Body of pancreas (tissue), 4 donors: ENCODE results near the gene WARS2.

Experiments
- POLR2A ChIP-seq, 3 donors: fragments of 450-650 bp; IDR thresholded peaks; one replicate each; pipeline ENCODE4 v1.6.1; 2016; ENCODE audit warnings: antibody characterized with exemption in 3 of 3, mild to moderate bottlenecking in 2 of 3
- TF ChIP-seq, protein P1 (sequence below), 7 experiments: fragments of 450-650 bp in 4 of 7; fragments of 200-600 bp in 3 of 7; sonication (generic) in 3 of 7; IDR thresholded peaks; one replicate each; pipeline ENCODE4 v1.5.1; 2016 to 2019; ENCODE audit warnings: antibody characterized with exemption in 7 of 7

GRCh38 chr1:118982266-118982665 is 158.2 kb downstream of the WARS2 start:
- TF ChIP-seq, protein P1, sequence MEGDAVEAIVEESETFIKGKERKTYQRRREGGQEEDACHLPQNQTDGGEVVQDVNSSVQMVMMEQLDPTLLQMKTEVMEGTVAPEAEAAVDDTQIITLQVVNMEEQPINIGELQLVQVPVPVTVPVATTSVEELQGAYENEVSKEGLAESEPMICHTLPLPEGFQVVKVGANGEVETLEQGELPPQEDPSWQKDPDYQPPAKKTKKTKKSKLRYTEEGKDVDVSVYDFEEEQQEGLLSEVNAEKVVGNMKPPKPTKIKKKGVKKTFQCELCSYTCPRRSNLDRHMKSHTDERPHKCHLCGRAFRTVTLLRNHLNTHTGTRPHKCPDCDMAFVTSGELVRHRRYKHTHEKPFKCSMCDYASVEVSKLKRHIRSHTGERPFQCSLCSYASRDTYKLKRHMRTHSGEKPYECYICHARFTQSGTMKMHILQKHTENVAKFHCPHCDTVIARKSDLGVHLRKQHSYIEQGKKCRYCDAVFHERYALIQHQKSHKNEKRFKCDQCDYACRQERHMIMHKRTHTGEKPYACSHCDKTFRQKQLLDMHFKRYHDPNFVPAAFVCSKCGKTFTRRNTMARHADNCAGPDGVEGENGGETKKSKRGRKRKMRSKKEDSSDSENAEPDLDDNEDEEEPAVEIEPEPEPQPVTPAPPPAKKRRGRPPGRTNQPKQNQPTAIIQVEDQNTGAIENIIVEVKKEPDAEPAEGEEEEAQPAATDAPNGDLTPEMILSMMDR (IDR thresholded peaks at IDR 0.05), result no peak
- no peak for TF ChIP-seq POLR2A (IDR thresholded peaks at IDR 0.05)
